Fibroblast of villous mesenchyme (primary cell): ENCODE data around the gene MED22. TPM values are rescaled to one million over a fixed set of nuclear protein-coding genes. Genes with fewer than 3 reads are reported as not detected.

Experiments
- DNase-seq: peaks from one replicate; pipeline ENCODE4 v3.0.0-alpha.2; 2010; ENCODE audit warnings: low read depth
- H3K4me3 ChIP-seq: 2 replicates; pipeline ENCODE4 v1.5.1; 2011; ENCODE audit warnings: low read depth, mild to moderate bottlenecking, low read length
- CTCF ChIP-seq: IDR thresholded peaks from 2 replicates; pipeline ENCODE4 v1.5.1; 2012; ENCODE audit warnings: low read depth, mild to moderate bottlenecking, low read length; ENCODE audit not compliant: insufficient read depth
- total RNA-seq: library from RNA; depleted of rRNA; stranded (reverse); fragments of >200 nt; gene quantifications from 2 replicates; pipeline ENCODE4 v1.2.3, GENCODE V29; 2012

The MED22 gene
- total RNA-seq, 1 donor, result 12.1 TPM

GRCh38 chr9:133389562-133389961 lies 41.6 kb upstream of the MED22 start:
- H3K4me3 ChIP-seq, result no peak overlapping the region
- no peak for TF ChIP-seq CTCF
- DNase-seq, result no peak

GRCh38 chr9:133389025-133389557 lies 41.2 kb upstream of the MED22 start:
- no peak for DNase-seq
- H3K4me3 ChIP-seq, result no peak overlapping the region
- TF ChIP-seq CTCF, result no peak

GRCh38 chr9:133387680-133388079 lies 39.7 kb upstream of the MED22 start:
- no peak for DNase-seq
- no peak for TF ChIP-seq CTCF
- H3K4me3 ChIP-seq, result no peak overlapping the region

GRCh38 chr9:133386338-133386737 lies 38.4 kb upstream of the MED22 start:
- no peak overlapping the region for H3K4me3 ChIP-seq
- DNase-seq, result no peak
- TF ChIP-seq CTCF, result no peak

GRCh38 chr9:133385452-133385851 lies 37.5 kb upstream of the MED22 start:
- no peak for TF ChIP-seq CTCF
- H3K4me3 ChIP-seq, result no peak overlapping the region
- no peak for DNase-seq

GRCh38 chr9:133384736-133385321 lies 36.9 kb upstream of the MED22 start:
- H3K4me3 ChIP-seq, result no peak overlapping the region
- no peak for DNase-seq
- TF ChIP-seq CTCF, result no peak

- TF ChIP-seq CTCF, result no peak
- DNase-seq, result no peak
- no peak overlapping the region for H3K4me3 ChIP-seq
Measured at GRCh38 chr9:133383438-133383837, 35.5 kb upstream of the MED22 start.
